HG03571 (cell line): ENCODE measurements around the gene ZYG11B.
"Not testable (repeated sequence)": the region's sequence is repeated elsewhere in the genome, so short reads cannot be mapped to it uniquely, and the experiment has no call there.

Source experiments
- ATAC-seq: cut with Tn5 transposase; IDR thresholded peaks from one replicate; pipeline ENCODE4 v1.9.1; 2021; ENCODE audit not compliant: unreplicated experiment

ZYG11B gene

GRCh38 chr1:52706941-52707926, 19.0 kb upstream of the ZYG11B start:
- ATAC-seq: no peak

GRCh38 chr1:52707927-52708655, 18.2 kb upstream of the ZYG11B start:
- no peak for ATAC-seq

- no peak for ATAC-seq
Observed at GRCh38 chr1:52709016-52709415, 17.2 kb upstream of the ZYG11B start.

GRCh38 chr1:52713590-52713989, 12.7 kb upstream of the ZYG11B start:
- no peak for ATAC-seq

- ATAC-seq: not testable (repeated sequence)
Observed at GRCh38 chr1:52715296-52715695, 11.0 kb upstream of the ZYG11B start.

GRCh38 chr1:52723260-52723659, 3.0 kb upstream of the ZYG11B start:
- ATAC-seq: no peak

- no peak for ATAC-seq
Observed at GRCh38 chr1:52725903-52726264, 369 bp upstream of the ZYG11B start.

GRCh38 chr1:52727114-52727586, 897 bp downstream of the ZYG11B start:
- no peak for ATAC-seq

- ATAC-seq: no peak
Observed at GRCh38 chr1:52727956-52728656, 1.9 kb downstream of the ZYG11B start.

GRCh38 chr1:52733368-52733767, 7.1 kb downstream of the ZYG11B start:
- ATAC-seq: no peak

GRCh38 chr1:52735371-52735770, 9.1 kb downstream of the ZYG11B start:
- ATAC-seq: not testable (repeated sequence)

- no peak for ATAC-seq
Observed at GRCh38 chr1:52738148-52738547, 11.9 kb downstream of the ZYG11B start.

GRCh38 chr1:52738893-52739292, 12.6 kb downstream of the ZYG11B start:
- no peak for ATAC-seq

GRCh38 chr1:52739699-52740467, 13.6 kb downstream of the ZYG11B start:
- ATAC-seq: no peak

GRCh38 chr1:52741259-52741658, 15.0 kb downstream of the ZYG11B start:
- no peak for ATAC-seq

GRCh38 chr1:52746189-52746588, 19.9 kb downstream of the ZYG11B start:
- ATAC-seq: no peak

GRCh38 chr1:52747450-52747849, 21.2 kb downstream of the ZYG11B start:
- no peak for ATAC-seq

GRCh38 chr1:52748119-52748518, 21.9 kb downstream of the ZYG11B start:
- ATAC-seq: no peak

GRCh38 chr1:52749496-52749895, 23.2 kb downstream of the ZYG11B start:
- ATAC-seq: not testable (repeated sequence)

GRCh38 chr1:52750139-52750538, 23.9 kb downstream of the ZYG11B start:
- ATAC-seq: not testable (repeated sequence)
